AG10803 (cell line): Measurements from ENCODE around the gene CELF1.

Experiments
- DNase-seq: peaks from one replicate; pipeline ENCODE4 v3.0.0; 2010; ENCODE audit warnings: low read depth
- H3K4me3 ChIP-seq: 2 replicates; pipeline ENCODE4 v1.5.1; 2011; ENCODE audit warnings: mild to moderate bottlenecking, low read length, control low read depth
- TF ChIP-seq, protein P1 (sequence below): conservative IDR thresholded peaks from 2 replicates; pipeline ENCODE4 v1.5.1; 2011; ENCODE audit warnings: mild to moderate bottlenecking, low read length, control low read depth, inconsistent platforms

Gene CELF1

DNA sequence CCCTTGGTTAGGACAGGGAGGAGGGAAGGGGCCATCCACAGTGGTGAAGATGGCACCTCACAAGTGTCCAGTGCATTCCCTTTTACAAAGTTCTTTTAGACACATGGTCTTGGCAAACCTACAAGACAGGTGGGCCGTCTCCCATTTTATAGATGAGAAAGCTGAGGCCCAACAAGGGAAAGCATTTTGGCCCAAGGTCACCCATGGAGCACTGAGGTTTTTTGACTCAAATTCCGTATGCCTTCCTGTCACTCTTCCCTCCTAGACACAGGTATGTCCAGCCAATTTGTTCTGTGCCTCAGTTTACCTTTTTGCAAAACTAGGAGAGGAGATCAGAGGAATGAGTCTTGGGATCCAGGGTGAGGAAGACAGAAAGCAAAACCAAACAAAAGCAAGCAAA lies 40.0 kb upstream of the CELF1 start:
- DNase-seq = no peak
- H3K4me3 ChIP-seq = no peak overlapping the region
- TF ChIP-seq, protein P1, sequence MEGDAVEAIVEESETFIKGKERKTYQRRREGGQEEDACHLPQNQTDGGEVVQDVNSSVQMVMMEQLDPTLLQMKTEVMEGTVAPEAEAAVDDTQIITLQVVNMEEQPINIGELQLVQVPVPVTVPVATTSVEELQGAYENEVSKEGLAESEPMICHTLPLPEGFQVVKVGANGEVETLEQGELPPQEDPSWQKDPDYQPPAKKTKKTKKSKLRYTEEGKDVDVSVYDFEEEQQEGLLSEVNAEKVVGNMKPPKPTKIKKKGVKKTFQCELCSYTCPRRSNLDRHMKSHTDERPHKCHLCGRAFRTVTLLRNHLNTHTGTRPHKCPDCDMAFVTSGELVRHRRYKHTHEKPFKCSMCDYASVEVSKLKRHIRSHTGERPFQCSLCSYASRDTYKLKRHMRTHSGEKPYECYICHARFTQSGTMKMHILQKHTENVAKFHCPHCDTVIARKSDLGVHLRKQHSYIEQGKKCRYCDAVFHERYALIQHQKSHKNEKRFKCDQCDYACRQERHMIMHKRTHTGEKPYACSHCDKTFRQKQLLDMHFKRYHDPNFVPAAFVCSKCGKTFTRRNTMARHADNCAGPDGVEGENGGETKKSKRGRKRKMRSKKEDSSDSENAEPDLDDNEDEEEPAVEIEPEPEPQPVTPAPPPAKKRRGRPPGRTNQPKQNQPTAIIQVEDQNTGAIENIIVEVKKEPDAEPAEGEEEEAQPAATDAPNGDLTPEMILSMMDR = no peak

DNA sequence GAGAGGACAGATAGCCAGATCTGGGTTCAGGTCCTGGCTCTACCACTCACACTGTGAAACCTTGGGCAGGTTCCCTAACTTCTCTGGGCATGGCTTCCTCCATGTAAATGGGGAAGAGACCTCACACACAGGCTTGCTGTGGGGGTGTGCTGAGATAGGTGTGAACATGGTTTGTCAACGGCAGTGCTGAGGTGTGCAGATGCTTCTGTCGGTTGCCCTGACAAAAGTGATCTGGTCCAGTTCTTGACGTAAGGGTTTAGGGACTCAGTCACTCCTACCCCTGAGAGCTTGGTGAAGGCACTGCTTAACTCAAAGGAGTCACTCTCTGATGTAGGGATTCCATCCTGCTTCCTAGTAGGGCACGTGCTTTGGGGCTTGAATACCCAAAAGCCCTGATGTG lies 39.3 kb upstream of the CELF1 start:
- no peak overlapping the region for H3K4me3 ChIP-seq
- TF ChIP-seq, protein P1 = no peak
- no peak for DNase-seq

DNA sequence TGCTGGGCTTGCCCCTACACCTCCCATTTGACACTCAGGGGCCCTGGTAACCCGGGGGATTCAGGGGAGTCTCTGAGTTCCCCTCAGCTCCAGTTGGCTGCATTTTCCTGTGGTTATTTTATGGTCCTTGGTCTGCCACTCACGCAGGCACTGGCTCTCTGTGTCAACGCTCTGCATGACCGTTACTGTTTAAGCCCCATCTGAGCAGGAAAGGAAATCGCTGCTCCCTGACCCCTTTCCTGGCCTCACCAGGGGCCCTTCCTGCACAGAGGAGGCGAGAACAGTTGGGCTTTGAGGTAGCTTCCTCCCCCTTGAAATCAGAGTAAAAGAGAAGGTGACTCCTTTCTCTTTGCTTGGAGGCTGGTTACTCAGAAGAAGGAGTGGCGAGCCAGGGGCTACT lies 38.8 kb upstream of the CELF1 start:
- H3K4me3 ChIP-seq = no peak overlapping the region
- no peak for DNase-seq
- TF ChIP-seq, protein P1 = no peak

DNA sequence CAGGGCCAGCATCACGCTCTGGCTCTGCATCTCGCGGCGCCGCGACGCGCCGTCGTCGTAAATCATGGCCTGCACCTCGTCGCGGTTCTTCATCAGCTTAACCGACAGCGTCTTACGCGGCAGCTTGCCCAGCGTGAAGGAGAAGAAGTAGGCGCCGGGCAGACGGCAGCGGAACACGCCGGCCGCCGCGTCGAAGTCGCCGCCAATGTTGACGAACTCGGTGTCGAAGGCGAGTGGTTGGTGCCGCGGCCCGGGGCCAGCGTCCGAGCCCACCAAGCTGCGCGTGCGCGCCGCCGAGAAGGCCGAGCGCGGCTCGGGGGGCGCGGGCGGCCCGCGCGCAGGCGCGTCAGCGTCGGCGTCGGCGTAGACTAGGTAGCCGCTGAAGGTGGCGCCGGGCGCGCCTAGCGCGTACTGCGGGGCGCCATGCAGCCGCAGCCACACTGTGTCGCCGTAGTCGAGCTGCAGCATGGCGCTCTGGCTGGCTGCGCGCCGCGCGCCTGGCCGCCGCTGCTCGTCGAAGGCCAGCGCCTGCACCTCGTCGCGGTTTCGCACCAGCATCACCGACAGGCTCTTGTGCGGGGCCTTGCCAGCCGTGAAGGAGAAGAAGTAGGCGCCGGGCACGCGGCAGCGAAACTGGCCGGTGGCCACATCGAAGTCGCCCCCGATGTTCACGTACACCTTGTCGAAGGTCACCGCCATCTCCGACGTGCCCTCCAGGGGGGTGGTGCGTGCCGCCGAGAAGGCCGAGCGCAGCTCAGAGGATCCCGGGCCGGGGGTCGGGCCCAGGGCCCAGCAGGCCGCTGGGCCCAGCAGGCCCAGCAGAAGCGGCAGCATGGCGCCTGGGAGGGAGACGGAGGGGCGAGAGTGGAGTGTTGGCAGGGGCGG lies 37.3 kb upstream of the CELF1 start:
- no peak for DNase-seq
- TF ChIP-seq, protein P1 = no peak
- H3K4me3 ChIP-seq = no peak overlapping the region

DNA sequence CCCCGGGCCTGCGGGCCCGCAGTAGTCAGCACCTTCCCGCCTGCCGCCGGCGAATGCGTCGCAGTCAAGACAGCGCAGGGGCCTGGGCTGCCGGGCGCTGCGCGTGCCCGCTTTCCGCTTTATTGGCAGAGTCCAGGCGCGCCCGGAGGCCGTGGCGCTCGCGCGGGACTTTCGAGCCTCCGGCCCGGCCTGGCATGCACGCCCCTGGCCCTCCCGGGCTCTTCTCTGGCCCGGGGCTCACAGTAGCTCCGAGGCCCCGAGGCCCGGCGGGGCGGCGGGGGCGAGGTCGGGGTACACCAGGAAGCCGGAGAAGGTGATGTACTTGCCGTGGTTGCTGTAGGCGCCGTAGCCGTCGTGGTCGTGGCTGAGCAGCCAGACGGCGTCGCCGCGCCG lies 36.6 kb upstream of the CELF1 start:
- no peak overlapping the region for H3K4me3 ChIP-seq

DNA sequence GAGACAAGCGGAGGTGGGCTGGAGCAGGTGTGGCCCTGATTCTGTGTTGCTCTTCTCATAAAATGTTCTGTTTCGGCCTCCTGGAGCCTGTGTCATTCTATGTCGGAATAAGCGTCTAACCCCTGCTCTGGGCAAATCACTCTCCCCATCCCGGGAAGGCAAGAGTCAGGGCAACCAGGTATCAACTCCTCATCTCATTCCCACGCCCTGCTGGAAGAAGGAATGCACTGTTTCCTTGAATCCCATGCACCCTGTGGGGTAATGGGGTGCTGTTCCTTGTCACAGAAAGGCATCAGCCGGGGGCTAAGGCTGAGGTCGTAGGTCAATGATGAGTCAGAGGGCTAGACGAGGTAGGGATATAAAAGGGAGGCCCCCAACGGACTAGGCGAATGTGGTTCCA lies 36.2 kb upstream of the CELF1 start:
- DNase-seq = no peak
- TF ChIP-seq, protein P1 = no peak
- H3K4me3 ChIP-seq = no peak overlapping the region

More for the DNA sequence above, 36.6 kb upstream of the CELF1 start:
- TF ChIP-seq, protein P1 = no peak
- no peak for DNase-seq

DNA sequence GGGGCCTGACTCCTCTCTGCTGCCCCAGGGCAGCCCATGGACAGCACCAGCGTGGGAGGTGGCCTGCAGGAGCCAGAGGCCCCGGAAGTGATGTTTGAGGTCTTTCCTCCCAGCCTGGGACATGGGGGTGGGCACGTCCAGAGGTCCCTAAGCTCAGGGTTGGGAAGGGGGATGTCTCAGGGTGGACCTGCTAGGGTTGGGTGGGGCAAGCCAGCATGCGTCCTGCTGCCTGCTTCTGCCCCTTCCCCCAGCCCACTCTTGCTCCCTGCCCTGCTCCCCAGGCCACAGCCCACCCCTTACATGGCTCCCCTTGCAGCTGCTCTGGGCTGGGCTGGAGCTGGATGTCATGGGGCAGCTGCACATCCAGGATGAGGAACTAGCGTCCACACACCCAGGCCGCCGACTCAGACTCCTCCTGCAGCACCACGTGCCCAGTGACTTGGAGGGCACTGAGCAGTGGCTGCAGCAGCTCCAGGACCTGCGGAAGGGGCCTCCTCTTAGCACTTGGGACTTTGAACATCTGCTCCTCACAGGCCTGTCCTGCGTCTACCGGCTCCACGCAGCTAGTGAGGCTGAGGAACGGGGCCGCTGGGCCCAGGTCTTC lies 34.9 kb upstream of the CELF1 start:
- TF ChIP-seq, protein P1 = no peak
- no peak for DNase-seq
- no peak overlapping the region for H3K4me3 ChIP-seq
